Measurements from ENCODE around the gene ACBD5.

Gene ACBD5

DNA sequence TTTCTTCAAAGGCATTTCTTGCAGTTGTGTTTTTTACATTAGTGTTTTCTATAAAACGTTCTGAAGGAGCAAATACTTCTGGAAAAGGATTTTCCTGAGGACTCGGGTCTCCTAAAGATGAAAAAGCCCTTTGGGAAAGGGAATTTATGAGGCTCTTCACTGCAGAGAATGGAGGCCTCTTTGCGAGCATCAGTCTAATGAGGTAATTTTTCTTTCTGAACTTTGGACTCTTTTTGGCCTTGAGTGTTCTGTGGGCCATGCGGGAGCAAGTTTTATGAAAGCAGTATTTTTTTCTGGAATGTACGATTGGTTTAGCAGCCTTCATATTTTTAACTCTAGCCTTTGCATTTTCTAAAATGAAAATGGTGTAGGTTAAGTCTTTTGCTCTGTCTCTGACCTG lies 6.4 kb upstream of the ACBD5 start:
- peaks cover 6% of the 10 kb centered on the region for H3K4me1 ChIP-seq
- no peak overlapping the region for H3K9ac ChIP-seq
- TF ChIP-seq, protein P1, sequence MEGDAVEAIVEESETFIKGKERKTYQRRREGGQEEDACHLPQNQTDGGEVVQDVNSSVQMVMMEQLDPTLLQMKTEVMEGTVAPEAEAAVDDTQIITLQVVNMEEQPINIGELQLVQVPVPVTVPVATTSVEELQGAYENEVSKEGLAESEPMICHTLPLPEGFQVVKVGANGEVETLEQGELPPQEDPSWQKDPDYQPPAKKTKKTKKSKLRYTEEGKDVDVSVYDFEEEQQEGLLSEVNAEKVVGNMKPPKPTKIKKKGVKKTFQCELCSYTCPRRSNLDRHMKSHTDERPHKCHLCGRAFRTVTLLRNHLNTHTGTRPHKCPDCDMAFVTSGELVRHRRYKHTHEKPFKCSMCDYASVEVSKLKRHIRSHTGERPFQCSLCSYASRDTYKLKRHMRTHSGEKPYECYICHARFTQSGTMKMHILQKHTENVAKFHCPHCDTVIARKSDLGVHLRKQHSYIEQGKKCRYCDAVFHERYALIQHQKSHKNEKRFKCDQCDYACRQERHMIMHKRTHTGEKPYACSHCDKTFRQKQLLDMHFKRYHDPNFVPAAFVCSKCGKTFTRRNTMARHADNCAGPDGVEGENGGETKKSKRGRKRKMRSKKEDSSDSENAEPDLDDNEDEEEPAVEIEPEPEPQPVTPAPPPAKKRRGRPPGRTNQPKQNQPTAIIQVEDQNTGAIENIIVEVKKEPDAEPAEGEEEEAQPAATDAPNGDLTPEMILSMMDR (IDR thresholded peaks at IDR 0.05), result no peak
- H3K4me2 ChIP-seq (ENCODE audit: low read length), result no peak overlapping the region
- H3K27me3 ChIP-seq (ENCODE audit: control insufficient read depth, insufficient read depth, low read length), result no peaks in the 10 kb centered on the region
- no peak overlapping the region for H3K4me3 ChIP-seq (ENCODE audit: low read depth, low read length)
- H2AFZ ChIP-seq, result no peak overlapping the region
- no peak overlapping the region for H3K27ac ChIP-seq
- H3K79me2 ChIP-seq, result no peaks in the 10 kb centered on the region
- H3K36me3 ChIP-seq (ENCODE audit: control insufficient read depth, insufficient read depth, low read length), result no peaks in the 10 kb centered on the region
- no peaks in the 10 kb centered on the region for H3K9me3 ChIP-seq (ENCODE audit: control insufficient read depth, low read length)

DNA sequence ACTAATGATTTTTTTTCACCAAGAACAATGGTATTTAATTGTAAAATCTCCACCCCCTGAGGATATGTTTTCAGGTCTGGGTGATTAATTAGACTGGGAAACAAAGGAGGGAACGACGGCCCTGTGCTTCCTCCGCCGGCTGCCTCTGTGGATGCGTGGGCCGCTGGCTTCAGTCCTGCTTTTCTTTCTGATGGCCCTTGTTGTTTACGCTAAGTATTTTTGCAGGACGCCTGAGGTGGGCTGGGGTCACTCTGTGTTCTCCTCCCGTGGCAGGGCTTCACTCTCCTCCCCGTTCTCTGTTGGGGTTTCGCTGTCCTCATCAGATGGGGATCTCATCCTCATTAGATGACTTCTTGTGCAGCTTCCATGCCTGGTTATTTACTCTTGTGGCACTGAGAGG lies 5.2 kb upstream of the ACBD5 start:
- TF ChIP-seq, protein P1 (IDR thresholded peaks at IDR 0.05), result no peak
- Histone ChIP-seq H3K79me2 (no peaks in the 10 kb centered on the region), H3K9ac (no peak overlapping the region), H3K27ac (no peak overlapping the region), H3K9me3 (ENCODE audit: control insufficient read depth, low read length) (no peaks in the 10 kb centered on the region), H3K27me3 (ENCODE audit: control insufficient read depth, insufficient read depth, low read length) (no peaks in the 10 kb centered on the region), H3K4me1 (peaks cover 6% of the 10 kb centered on the region), H3K4me3 (ENCODE audit: low read depth, low read length) (no peak overlapping the region), H3K4me2 (ENCODE audit: low read length) (no peak overlapping the region), H3K36me3 (ENCODE audit: control insufficient read depth, insufficient read depth, low read length) (no peaks in the 10 kb centered on the region), H2AFZ (no peak overlapping the region)

DNA sequence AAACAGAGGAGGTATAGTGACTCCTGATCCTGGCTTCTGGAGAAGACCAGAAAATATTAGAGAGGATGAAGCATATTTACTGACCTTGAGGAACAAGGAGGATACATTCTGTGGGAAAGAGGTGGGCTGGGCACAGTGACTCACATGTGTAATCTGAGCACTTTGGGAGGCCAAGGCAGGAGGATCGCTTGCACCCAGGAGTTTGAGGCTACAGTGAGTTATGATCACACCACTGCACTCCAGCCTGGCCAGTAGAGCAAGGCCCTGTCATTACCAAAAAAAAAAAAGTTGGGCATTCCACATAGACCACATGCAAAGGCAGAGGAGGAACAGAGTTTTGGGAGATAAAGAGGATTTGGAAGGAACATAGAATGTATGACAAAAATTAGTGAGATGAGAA lies 4.4 kb upstream of the ACBD5 start:
- no peak overlapping the region for H3K27ac ChIP-seq
- TF ChIP-seq, protein P1 (IDR thresholded peaks at IDR 0.05), result no peak

DNA sequence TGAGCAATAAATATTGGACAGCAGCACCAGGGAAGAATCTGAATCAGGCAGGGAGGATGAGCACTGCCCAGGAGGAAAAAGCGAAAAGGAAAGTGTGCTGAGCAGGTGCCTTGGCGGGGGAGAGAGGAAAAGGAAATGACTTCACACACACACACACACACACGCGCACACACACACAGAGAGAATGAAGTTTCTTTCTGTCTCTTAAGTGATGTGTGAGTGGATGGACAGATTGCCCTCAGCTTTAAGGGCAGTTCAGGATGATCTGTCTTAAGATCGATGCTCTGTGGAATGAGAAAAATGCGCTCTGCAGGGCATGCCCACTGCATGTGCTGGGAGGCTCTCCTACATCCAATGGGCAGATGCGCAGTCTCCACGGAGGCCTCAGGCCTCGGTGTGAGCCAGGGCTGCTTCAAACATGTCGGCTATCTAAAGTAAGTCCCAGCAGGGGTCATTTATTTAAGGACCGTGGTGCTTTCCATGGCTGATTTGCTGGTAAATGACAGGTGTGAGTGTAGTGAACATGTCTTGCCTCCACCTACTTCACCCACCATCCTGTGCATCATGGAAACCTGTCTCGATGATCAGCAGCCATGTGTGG lies 2.5 kb upstream of the ACBD5 start:
- no peaks in the 10 kb centered on the region for H3K9me3 ChIP-seq (ENCODE audit: control insufficient read depth, low read length)

More for the DNA sequence above, 4.4 kb upstream of the ACBD5 start:
- Histone ChIP-seq H3K4me2 (ENCODE audit: low read length) (no peak overlapping the region), H2AFZ (no peak overlapping the region), H3K36me3 (ENCODE audit: control insufficient read depth, insufficient read depth, low read length) (no peaks in the 10 kb centered on the region), H3K9me3 (ENCODE audit: control insufficient read depth, low read length) (no peaks in the 10 kb centered on the region), H3K4me3 (ENCODE audit: low read depth, low read length) (no peak overlapping the region), H3K4me1 (peaks cover 6% of the 10 kb centered on the region), H3K27me3 (ENCODE audit: control insufficient read depth, insufficient read depth, low read length) (no peaks in the 10 kb centered on the region), H3K9ac (no peak overlapping the region), H3K79me2 (no peaks in the 10 kb centered on the region)

More for the DNA sequence above, 2.5 kb upstream of the ACBD5 start:
- no peaks in the 10 kb centered on the region for H3K36me3 ChIP-seq (ENCODE audit: control insufficient read depth, insufficient read depth, low read length)
- H3K4me2 ChIP-seq (ENCODE audit: low read length), result peak overlapping the region; percentile 85
- peaks cover 6% of the 10 kb centered on the region for H3K4me1 ChIP-seq
- H2AFZ ChIP-seq, result peak overlapping the region; percentile 90
- H3K79me2 ChIP-seq, result peaks cover 3% of the 10 kb centered on the region
- peak overlapping the region; percentile 68 for H3K9ac ChIP-seq
- TF ChIP-seq, protein P1 (IDR thresholded peaks at IDR 0.05), result no peak
- peak overlapping the region; percentile 93 for H3K4me3 ChIP-seq (ENCODE audit: low read depth, low read length)
- peak overlapping the region; percentile 98 for H3K27ac ChIP-seq
- no peaks in the 10 kb centered on the region for H3K27me3 ChIP-seq (ENCODE audit: control insufficient read depth, insufficient read depth, low read length)

Measured in parathyroid adenoma (tissue), 2 donors.